Brain microvascular endothelial cell (primary cell): ENCODE results near the gene EEIG2.
A peak's percentile ranks its signal among the peaks of the same experiment; 100 is the strongest.

Experiments used
- DNase-seq: peaks from one replicate; pipeline ENCODE4 v3.0.0-alpha.2; 2020
- H3K27ac ChIP-seq: fragments of 250-450 bp; sonication (Bioruptor Pico); 2 replicates; pipeline ENCODE4 v1.5.1; 2020; ENCODE audit warnings: mild to moderate bottlenecking, moderate library complexity
- H3K27me3 ChIP-seq: fragments of 250-450 bp; sonication (Bioruptor Pico); replicated peaks from 2 replicates; pipeline ENCODE4 v1.5.1; 2020; ENCODE audit warnings: mild to moderate bottlenecking
- H3K36me3 ChIP-seq: fragments of 250-450 bp; sonication (Bioruptor Pico); replicated peaks from 2 replicates; pipeline ENCODE4 v1.5.1; 2020; ENCODE audit warnings: mild to moderate bottlenecking
- H3K4me3 ChIP-seq: 2 replicates; pipeline ENCODE4 v1.5.1; 2011; ENCODE audit warnings: low read depth, mild to moderate bottlenecking, control low read depth, low read length, moderate library complexity
- CTCF ChIP-seq: IDR thresholded peaks from 2 replicates; pipeline ENCODE4 v1.5.1; 2011; ENCODE audit warnings: low read depth, mild to moderate bottlenecking, moderate library complexity, low read length, control low read depth, inconsistent platforms; ENCODE audit errors: missing control alignments
- in situ Hi-C: cut with HindIII; loops from 2 replicates; pipeline ENCODE4 v1.10.0; 2017; ENCODE audit warnings: low sequenced_read_pairs, low pct_ligation_motif_present

Gene EEIG2

GRCh38 chr1:108556066-108556465 lies 3.8 kb upstream of the EEIG2 start:
- DNase-seq, result no peak
- Histone ChIP-seq H3K4me3 (no peak overlapping the region), H3K27ac (no peak overlapping the region), H3K27me3 (no peaks in the 10 kb centered on the region), H3K36me3 (no peaks in the 10 kb centered on the region)
- no peak for TF ChIP-seq CTCF
- in situ Hi-C loops, result no loop called here

GRCh38 chr1:108556499-108556898 lies 3.4 kb upstream of the EEIG2 start:
- Histone ChIP-seq H3K36me3 (no peaks in the 10 kb centered on the region), H3K27ac (no peak overlapping the region), H3K4me3 (no peak overlapping the region), H3K27me3 (no peaks in the 10 kb centered on the region)
- no peak for TF ChIP-seq CTCF
- no peak for DNase-seq
- in situ Hi-C loops, result no loop called here

- no peak overlapping the region for H3K4me3 ChIP-seq
- in situ Hi-C loops, result no loop called here
- no peaks in the 10 kb centered on the region for H3K36me3 ChIP-seq
- no peak for TF ChIP-seq CTCF
- no peak for DNase-seq
- no peaks in the 10 kb centered on the region for H3K27me3 ChIP-seq
- H3K27ac ChIP-seq, result no peak overlapping the region
Measured at GRCh38 chr1:108557296-108557695, 2.6 kb upstream of the EEIG2 start.

- no peaks in the 10 kb centered on the region for H3K36me3 ChIP-seq
- in situ Hi-C loops, result no loop called here
- no peaks in the 10 kb centered on the region for H3K27me3 ChIP-seq
- DNase-seq, result peak; percentile 8
- TF ChIP-seq CTCF, result no peak
- no peak overlapping the region for H3K27ac ChIP-seq
- peak overlapping the region; percentile 76 for H3K4me3 ChIP-seq
Measured at GRCh38 chr1:108560189-108560873, 431 bp downstream of the EEIG2 start.

DNA sequence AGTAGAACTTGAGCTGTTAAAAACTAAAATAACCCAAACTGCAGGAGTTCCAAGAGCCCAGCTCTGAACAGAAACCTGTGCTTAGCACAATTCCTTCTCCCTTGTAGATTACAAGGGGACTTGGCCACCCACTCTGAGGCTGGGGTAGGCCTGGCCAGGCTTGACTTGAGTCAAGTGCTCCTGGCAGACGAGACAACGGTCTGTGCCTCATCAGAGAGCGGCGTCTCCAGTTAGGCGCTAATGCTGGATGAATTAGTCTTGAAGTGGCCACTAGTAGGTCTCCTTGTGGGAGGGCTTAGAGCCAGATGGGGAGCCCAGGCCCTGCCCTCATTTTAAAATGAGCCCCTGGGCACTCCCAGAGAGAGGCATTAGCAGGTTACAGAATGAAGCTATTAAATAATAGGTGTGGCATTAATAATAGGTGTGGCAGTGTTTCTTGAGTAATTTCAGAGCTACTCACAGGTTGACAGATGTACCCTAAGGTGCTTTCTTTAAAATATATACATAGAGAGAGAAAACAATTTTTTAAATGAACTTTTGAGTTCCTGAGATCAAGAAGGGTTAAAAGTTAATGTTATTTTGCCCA lies 1.1 kb downstream of the EEIG2 start:
- Histone ChIP-seq H3K27ac (no peak overlapping the region), H3K4me3 (peak overlapping the region; percentile 76), H3K36me3 (no peaks in the 10 kb centered on the region), H3K27me3 (no peaks in the 10 kb centered on the region)
- peak; percentile 49 for TF ChIP-seq CTCF
- in situ Hi-C loops, result no loop called here
- peak; percentile 59 for DNase-seq
